Measurements from ENCODE around the gene BASP1. TPM values are rescaled to one million over a fixed set of nuclear protein-coding genes. Genes with fewer than 3 reads are reported as not detected.

BASP1 gene
- total and polyA plus RNA-seq, 10 of the 15 experiments (the other 5 are each of a cell fraction or from before 2014, with no cell fraction given): 27.3 to 190 (median 102) TPM

DNA sequence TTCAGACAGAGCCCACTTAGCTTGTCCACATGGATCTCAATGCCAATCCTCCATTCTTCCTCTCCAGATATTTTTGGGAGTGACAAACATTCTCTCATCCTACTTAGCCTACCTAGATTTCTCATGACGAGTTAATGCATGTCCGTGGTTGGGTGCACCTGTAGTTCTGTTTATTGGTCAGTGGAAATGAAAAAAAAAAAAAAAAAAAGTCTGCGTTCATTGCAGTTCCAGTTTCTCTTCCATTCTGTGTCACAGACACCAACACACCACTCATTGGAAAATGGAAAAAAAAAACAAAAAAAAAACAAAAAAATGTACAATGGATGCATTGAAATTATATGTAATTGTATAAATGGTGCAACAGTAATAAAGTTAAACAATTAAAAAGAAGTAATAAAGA, 59.0 kb downstream of the BASP1 start (continued):
- TF ChIP-seq, protein P1, sequence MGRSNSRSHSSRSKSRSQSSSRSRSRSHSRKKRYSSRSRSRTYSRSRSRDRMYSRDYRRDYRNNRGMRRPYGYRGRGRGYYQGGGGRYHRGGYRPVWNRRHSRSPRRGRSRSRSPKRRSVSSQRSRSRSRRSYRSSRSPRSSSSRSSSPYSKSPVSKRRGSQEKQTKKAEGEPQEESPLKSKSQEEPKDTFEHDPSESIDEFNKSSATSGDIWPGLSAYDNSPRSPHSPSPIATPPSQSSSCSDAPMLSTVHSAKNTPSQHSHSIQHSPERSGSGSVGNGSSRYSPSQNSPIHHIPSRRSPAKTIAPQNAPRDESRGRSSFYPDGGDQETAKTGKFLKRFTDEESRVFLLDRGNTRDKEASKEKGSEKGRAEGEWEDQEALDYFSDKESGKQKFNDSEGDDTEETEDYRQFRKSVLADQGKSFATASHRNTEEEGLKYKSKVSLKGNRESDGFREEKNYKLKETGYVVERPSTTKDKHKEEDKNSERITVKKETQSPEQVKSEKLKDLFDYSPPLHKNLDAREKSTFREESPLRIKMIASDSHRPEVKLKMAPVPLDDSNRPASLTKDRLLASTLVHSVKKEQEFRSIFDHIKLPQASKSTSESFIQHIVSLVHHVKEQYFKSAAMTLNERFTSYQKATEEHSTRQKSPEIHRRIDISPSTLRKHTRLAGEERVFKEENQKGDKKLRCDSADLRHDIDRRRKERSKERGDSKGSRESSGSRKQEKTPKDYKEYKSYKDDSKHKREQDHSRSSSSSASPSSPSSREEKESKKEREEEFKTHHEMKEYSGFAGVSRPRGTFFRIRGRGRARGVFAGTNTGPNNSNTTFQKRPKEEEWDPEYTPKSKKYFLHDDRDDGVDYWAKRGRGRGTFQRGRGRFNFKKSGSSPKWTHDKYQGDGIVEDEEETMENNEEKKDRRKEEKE (IDR thresholded peaks at IDR 0.05): no peak
- TF ChIP-seq SUZ12 (IDR thresholded peaks at IDR 0.05; ENCODE audit: unreplicated experiment) (no peak), FOXK2 (IDR thresholded peaks at IDR 0.05) (no peak), MTA3 (IDR thresholded peaks at IDR 0.05; ENCODE audit: borderline replicate concordance, low read length) (no peak), IKZF1 (conservative IDR thresholded peaks at IDR 0.05) (0 out of 2 replicates have a peak, but pooled peaks have one; percentile 14), TBL1XR1 (IDR thresholded peaks at IDR 0.05; ENCODE audit: low read depth, low read length) (no peak), GATAD2B (conservative IDR thresholded peaks at IDR 0.05; ENCODE audit: low read depth) (no peak), RAD51 (IDR thresholded peaks at IDR 0.05) (no peak), RUNX3 (IDR thresholded peaks at IDR 0.05; ENCODE audit: low read length) (peak; percentile 75), EGR1 (IDR thresholded peaks at IDR 0.05; ENCODE audit: borderline replicate concordance in 1 of 2, low read depth in 2 of 2, low read length in 2 of 2) (no peak), CREB1 (IDR thresholded peaks at IDR 0.05; ENCODE audit: low read depth) (no peak; the same call in 1 of the 2 replicates), HDAC6 (IDR thresholded peaks at IDR 0.05; ENCODE audit: unreplicated experiment) (no peak), NBN (IDR thresholded peaks at IDR 0.05) (no peak; the same call in none of the 2 replicates), MXI1 (IDR thresholded peaks at IDR 0.05; ENCODE audit: low read depth, low read length) (no peak), RELA (IDR thresholded peaks at IDR 0.05; ENCODE audit: borderline replicate concordance, partially characterized antibody) (no peak), ZNF24 (IDR thresholded peaks at IDR 0.05) (no peak)
- TF ChIP-seq, protein P2, sequence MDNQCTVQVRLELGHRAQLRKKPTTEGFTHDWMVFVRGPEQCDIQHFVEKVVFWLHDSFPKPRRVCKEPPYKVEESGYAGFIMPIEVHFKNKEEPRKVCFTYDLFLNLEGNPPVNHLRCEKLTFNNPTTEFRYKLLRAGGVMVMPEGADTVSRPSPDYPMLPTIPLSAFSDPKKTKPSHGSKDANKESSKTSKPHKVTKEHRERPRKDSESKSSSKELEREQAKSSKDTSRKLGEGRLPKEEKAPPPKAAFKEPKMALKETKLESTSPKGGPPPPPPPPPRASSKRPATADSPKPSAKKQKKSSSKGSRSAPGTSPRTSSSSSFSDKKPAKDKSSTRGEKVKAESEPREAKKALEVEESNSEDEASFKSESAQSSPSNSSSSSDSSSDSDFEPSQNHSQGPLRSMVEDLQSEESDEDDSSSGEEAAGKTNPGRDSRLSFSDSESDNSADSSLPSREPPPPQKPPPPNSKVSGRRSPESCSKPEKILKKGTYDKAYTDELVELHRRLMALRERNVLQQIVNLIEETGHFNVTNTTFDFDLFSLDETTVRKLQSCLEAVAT (IDR thresholded peaks at IDR 0.05): 0 out of 2 replicates have a peak, but pooled peaks have one; percentile 22
- TF ChIP-seq, protein P3, sequence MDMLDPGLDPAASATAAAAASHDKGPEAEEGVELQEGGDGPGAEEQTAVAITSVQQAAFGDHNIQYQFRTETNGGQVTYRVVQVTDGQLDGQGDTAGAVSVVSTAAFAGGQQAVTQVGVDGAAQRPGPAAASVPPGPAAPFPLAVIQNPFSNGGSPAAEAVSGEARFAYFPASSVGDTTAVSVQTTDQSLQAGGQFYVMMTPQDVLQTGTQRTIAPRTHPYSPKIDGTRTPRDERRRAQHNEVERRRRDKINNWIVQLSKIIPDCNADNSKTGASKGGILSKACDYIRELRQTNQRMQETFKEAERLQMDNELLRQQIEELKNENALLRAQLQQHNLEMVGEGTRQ (IDR thresholded peaks at IDR 0.05; ENCODE audit: borderline replicate concordance, low read depth, low read length): no peak
- TF ChIP-seq, protein P4, sequence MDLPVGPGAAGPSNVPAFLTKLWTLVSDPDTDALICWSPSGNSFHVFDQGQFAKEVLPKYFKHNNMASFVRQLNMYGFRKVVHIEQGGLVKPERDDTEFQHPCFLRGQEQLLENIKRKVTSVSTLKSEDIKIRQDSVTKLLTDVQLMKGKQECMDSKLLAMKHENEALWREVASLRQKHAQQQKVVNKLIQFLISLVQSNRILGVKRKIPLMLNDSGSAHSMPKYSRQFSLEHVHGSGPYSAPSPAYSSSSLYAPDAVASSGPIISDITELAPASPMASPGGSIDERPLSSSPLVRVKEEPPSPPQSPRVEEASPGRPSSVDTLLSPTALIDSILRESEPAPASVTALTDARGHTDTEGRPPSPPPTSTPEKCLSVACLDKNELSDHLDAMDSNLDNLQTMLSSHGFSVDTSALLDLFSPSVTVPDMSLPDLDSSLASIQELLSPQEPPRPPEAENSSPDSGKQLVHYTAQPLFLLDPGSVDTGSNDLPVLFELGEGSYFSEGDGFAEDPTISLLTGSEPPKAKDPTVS (IDR thresholded peaks at IDR 0.05; ENCODE audit: low read depth, low read length): no peak
- TF ChIP-seq, protein P5, sequence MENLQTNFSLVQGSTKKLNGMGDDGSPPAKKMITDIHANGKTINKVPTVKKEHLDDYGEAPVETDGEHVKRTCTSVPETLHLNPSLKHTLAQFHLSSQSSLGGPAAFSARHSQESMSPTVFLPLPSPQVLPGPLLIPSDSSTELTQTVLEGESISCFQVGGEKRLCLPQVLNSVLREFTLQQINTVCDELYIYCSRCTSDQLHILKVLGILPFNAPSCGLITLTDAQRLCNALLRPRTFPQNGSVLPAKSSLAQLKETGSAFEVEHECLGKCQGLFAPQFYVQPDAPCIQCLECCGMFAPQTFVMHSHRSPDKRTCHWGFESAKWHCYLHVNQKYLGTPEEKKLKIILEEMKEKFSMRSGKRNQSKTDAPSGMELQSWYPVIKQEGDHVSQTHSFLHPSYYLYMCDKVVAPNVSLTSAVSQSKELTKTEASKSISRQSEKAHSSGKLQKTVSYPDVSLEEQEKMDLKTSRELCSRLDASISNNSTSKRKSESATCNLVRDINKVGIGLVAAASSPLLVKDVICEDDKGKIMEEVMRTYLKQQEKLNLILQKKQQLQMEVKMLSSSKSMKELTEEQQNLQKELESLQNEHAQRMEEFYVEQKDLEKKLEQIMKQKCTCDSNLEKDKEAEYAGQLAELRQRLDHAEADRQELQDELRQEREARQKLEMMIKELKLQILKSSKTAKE (IDR thresholded peaks at IDR 0.05; ENCODE audit: low read depth, poor library complexity, severe bottlenecking): peak; percentile 46
- TF ChIP-seq, protein P6, sequence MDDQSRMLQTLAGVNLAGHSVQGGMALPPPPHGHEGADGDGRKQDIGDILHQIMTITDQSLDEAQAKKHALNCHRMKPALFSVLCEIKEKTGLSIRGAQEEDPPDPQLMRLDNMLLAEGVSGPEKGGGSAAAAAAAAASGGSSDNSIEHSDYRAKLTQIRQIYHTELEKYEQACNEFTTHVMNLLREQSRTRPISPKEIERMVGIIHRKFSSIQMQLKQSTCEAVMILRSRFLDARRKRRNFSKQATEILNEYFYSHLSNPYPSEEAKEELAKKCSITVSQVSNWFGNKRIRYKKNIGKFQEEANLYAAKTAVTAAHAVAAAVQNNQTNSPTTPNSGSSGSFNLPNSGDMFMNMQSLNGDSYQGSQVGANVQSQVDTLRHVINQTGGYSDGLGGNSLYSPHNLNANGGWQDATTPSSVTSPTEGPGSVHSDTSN (IDR thresholded peaks at IDR 0.05; ENCODE audit: insufficient replicate concordance, low read depth, low read length): no peak
